B cell (primary cell): Measurements from ENCODE around the gene BRIP1. TPM values are rescaled to one million over a fixed set of nuclear protein-coding genes. Genes with fewer than 3 reads are reported as not detected.

Experiments
- ATAC-seq: fragments of 200-7000 bp; cut with Tn5 transposase; one replicate; pipeline ENCODE4 v1.10.0; 2021; ENCODE audit warnings: low read depth, mild to moderate bottlenecking, moderate number of reproducible peaks, moderate library complexity
- CTCF ChIA-PET: fragments of 350-600 bp; sonication (Branson Sonifier 250); formaldehyde crosslinking; loops from one replicate; lab custom pipeline; 2021; ENCODE audit warnings: antibody characterized with exemption, inconsistent platforms; lab: Charles Lee
- POLR2A ChIA-PET: fragments of 350-600 bp; sonication (Branson Sonifier 250); formaldehyde crosslinking; loops from one replicate; lab custom pipeline; 2021; ENCODE audit warnings: antibody characterized with exemption; lab: Charles Lee
- DNase-seq: peaks from one replicate; pipeline ENCODE4 v3.0.0; 2013
- H2AFZ ChIP-seq: 2 replicates; pipeline ENCODE4 v1.6.1; 2012; ENCODE audit warnings: mild to moderate bottlenecking, low read depth, low read length; ENCODE audit not compliant: insufficient read depth, poor library complexity, severe bottlenecking
- H3K27ac ChIP-seq, 2 donors: 1 replicate in 1 of 2; 2 replicates in 1 of 2; pipeline ENCODE4 v1.5.1; 2012 to 2013; ENCODE audit warnings: low read length in 2 of 2, mild to moderate bottlenecking in 2 of 2, moderate library complexity in 1 of 2
- H3K27me3 ChIP-seq, 4 experiments: fragments of 200-600 bp in 1 of 4; sonication (generic) in 1 of 4; replicated peaks in 1 of 4; 1 replicate in 2 of 4; 2 replicates in 2 of 4; pipeline versions ENCODE4 v1.6.1 to v1.7.0; 2013 to 2016; ENCODE audit warnings: low read length in 3 of 4, mild to moderate bottlenecking in 2 of 4, mixed read lengths in 1 of 4, moderate library complexity in 1 of 4; ENCODE audit not compliant: insufficient read depth in 4 of 4, control insufficient read depth in 3 of 4; ENCODE audit errors: control extremely low read depth in 1 of 4
- H3K36me3 ChIP-seq, 2 experiments: replicated peaks in 1 of 2; 1 replicate in 1 of 2; 2 replicates in 1 of 2; pipeline versions ENCODE4 v1.6.1 to v1.7.1; 2013; ENCODE audit warnings: low read length in 1 of 2; ENCODE audit not compliant: insufficient read depth in 2 of 2, control insufficient read depth in 1 of 2; ENCODE audit errors: control extremely low read depth in 1 of 2, extremely low read depth in 1 of 2
- H3K4me1 ChIP-seq, 2 donors: fragments of 200-600 bp in 1 of 2; sonication (generic) in 1 of 2; 1 replicate in 1 of 2; 2 replicates in 1 of 2; pipeline versions ENCODE4 v1.5.1 to v1.6.1; 2013 to 2017; ENCODE audit warnings: low read length in 2 of 2; ENCODE audit not compliant: control insufficient read depth in 2 of 2, insufficient read depth in 2 of 2
- H3K4me2 ChIP-seq: replicated peaks from 2 replicates; pipeline ENCODE3; 2012; ENCODE audit warnings: mild to moderate bottlenecking, low read depth, low read length; ENCODE audit not compliant: poor library complexity, severe bottlenecking
- H3K4me3 ChIP-seq, 5 experiments: fragments of 200-600 bp in 1 of 5; sonication (generic) in 1 of 5; 1 replicate in 3 of 5; 2 replicates in 2 of 5; pipeline versions ENCODE4 v1.5.1 to v1.7.0; 2011 to 2016; ENCODE audit warnings: low read length in 4 of 5, mild to moderate bottlenecking in 4 of 5, low read depth in 2 of 5, control low read depth in 1 of 5, moderate library complexity in 1 of 5; ENCODE audit not compliant: insufficient read depth in 1 of 5; ENCODE audit errors: control extremely low read depth in 1 of 5, extremely low read depth in 1 of 5
- H3K79me2 ChIP-seq: fragments of 200-600 bp; sonication (generic); one replicate; pipeline ENCODE4 v1.6.0; 2016; ENCODE audit warnings: low read length; ENCODE audit not compliant: control insufficient read depth, insufficient read depth
- H3K9ac ChIP-seq: fragments of 200-600 bp; sonication (generic); 2 replicates; pipeline ENCODE4 v1.6.1; 2017; ENCODE audit warnings: mild to moderate bottlenecking, low read length, moderate library complexity
- H3K9me3 ChIP-seq, 3 donors: one replicate each; pipeline versions ENCODE4 v1.6.1 to v1.7.1; 2013; ENCODE audit warnings: low read length in 2 of 3; ENCODE audit not compliant: control insufficient read depth in 2 of 3, insufficient read depth in 1 of 3; ENCODE audit errors: control extremely low read depth in 1 of 3
- H4K20me1 ChIP-seq: 2 replicates; pipeline ENCODE4 v1.6.0; 2012; ENCODE audit warnings: mild to moderate bottlenecking, low read length; ENCODE audit not compliant: insufficient read depth, control insufficient read depth, poor library complexity, severe bottlenecking
- H3K27ac Mint-ChIP-seq: one replicate; pipeline ENCODE4 v1.8.0; 2021; ENCODE audit warnings: mixed read lengths
- H3K27me3 Mint-ChIP-seq: one replicate; pipeline ENCODE4 v1.8.0; 2021; ENCODE audit warnings: mixed read lengths
- H3K4me1 Mint-ChIP-seq: one replicate; pipeline ENCODE4 v1.8.0; 2021; ENCODE audit warnings: mixed read lengths
- H3K4me3 Mint-ChIP-seq: one replicate; pipeline ENCODE4 v1.8.0; 2021; ENCODE audit warnings: mixed read lengths
- H3K9me3 Mint-ChIP-seq: one replicate; pipeline ENCODE4 v1.8.0; 2022; ENCODE audit warnings: mixed read lengths; ENCODE audit not compliant: insufficient read depth
- EZH2 ChIP-seq: IDR thresholded peaks from 2 replicates; pipeline ENCODE4 v1.6.1; 2012; ENCODE audit warnings: borderline replicate concordance, low read depth, mild to moderate bottlenecking, moderate library complexity, low read length; ENCODE audit not compliant: insufficient read depth, poor library complexity, severe bottlenecking
- WGBS: methylation state at CpG from one replicate; pipeline ENCODE4 v1.1.5; 2013; ENCODE audit warnings: missing lambda C conversion rate; ENCODE audit not compliant: insufficient coverage; 5-methylcytosine and 5-hydroxymethylcytosine counted together
- intact Hi-C: fragments of 100-400 bp; cut with micrococcal nuclease; formaldehyde crosslinking; loops from one replicate; pipeline ENCODE4 v1.10.0; 2022
- polyA plus RNA-seq: library from polyadenylated mRNA; depleted of rRNA; stranded (reverse); fragments of >200 nt; gene quantifications from 2 replicates; pipeline ENCODE4 v1.2.3, GENCODE V29; 2012
- total RNA-seq, 2 donors: library from RNA; stranded (reverse); fragments of 120-200 nt in 1 of 2; gene quantifications; 1 replicate in 1 of 2; 2 replicates in 1 of 2; pipeline versions ENCODE4 v1.2.3 to v1.2.4, GENCODE V29; 2013 to 2022
- TF ChIP-seq, protein P1 (sequence below): fragments of 200-600 bp; IDR thresholded peaks from one replicate; pipeline ENCODE4 v1.8.0; 2022; ENCODE audit warnings: antibody characterized with exemption, mild to moderate bottlenecking

BRIP1 gene
- total and polyA plus RNA-seq, 2 donors (not counting 1 experiment from before 2014, with no cell fraction given): 0.89 to 2.4 TPM

DNA sequence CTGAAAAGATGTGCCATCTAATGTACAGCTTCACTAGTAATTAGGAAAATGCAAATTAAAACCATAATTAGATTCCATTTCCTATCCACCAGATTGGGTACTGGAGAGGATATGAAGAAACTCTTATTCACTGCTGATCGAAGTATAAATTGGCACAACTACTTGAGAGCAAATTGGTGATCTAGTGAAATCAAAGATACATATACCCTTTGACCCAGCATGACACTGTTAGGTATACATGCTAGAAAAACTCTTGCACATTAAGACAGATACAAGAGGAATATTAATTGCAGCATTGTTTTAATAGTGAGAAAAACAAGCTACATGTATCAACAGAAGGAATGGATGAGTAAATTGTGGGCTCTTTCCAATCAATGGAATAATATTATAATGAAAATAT lies 48.8 kb downstream of the BRIP1 start:
- Mint-ChIP-seq H3K4me3 (peak overlapping the region; percentile 4), H3K9me3 (no peaks in the 10 kb centered on the region), H3K27ac (peak overlapping the region; percentile 21), H3K4me1 (peaks cover 54% of the 10 kb centered on the region), H3K27me3 (no peaks in the 10 kb centered on the region)
- H3K4me2 ChIP-seq: peak overlapping the region; percentile 73
- CTCF ChIA-PET: interaction anchor here (2.1 kb wide), 1 partner anchor 22 kb away, joined by 6 read pairs; no protein-coding TSS in a partner anchor
- no peaks in the 10 kb centered on the region for H3K36me3 ChIP-seq
- no CpG with 5 or more reads among the region's 1 CpG for WGBS
- no peaks in the 10 kb centered on the region for H3K79me2 ChIP-seq
- intact Hi-C loops: no loop called here
- POLR2A ChIA-PET: no interaction called here
- no peak overlapping the region for H3K9ac ChIP-seq
- no peak overlapping the region for H3K27ac ChIP-seq
- H3K9me3 ChIP-seq: no peaks in the 10 kb centered on the region
- peak overlapping the region; percentile 30 for H2AFZ ChIP-seq
- H4K20me1 ChIP-seq: no peaks in the 10 kb centered on the region
- no peak overlapping the region for H3K4me3 ChIP-seq
- no peaks in the 10 kb centered on the region for H3K27me3 ChIP-seq
- TF ChIP-seq EZH2: no peak
- TF ChIP-seq, protein P1, sequence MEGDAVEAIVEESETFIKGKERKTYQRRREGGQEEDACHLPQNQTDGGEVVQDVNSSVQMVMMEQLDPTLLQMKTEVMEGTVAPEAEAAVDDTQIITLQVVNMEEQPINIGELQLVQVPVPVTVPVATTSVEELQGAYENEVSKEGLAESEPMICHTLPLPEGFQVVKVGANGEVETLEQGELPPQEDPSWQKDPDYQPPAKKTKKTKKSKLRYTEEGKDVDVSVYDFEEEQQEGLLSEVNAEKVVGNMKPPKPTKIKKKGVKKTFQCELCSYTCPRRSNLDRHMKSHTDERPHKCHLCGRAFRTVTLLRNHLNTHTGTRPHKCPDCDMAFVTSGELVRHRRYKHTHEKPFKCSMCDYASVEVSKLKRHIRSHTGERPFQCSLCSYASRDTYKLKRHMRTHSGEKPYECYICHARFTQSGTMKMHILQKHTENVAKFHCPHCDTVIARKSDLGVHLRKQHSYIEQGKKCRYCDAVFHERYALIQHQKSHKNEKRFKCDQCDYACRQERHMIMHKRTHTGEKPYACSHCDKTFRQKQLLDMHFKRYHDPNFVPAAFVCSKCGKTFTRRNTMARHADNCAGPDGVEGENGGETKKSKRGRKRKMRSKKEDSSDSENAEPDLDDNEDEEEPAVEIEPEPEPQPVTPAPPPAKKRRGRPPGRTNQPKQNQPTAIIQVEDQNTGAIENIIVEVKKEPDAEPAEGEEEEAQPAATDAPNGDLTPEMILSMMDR: no peak
- ATAC-seq (no peak), DNase-seq (no peak)
- peaks cover 9 to 35% of the 10 kb centered on the region in 2 donors for H3K4me1 ChIP-seq

DNA sequence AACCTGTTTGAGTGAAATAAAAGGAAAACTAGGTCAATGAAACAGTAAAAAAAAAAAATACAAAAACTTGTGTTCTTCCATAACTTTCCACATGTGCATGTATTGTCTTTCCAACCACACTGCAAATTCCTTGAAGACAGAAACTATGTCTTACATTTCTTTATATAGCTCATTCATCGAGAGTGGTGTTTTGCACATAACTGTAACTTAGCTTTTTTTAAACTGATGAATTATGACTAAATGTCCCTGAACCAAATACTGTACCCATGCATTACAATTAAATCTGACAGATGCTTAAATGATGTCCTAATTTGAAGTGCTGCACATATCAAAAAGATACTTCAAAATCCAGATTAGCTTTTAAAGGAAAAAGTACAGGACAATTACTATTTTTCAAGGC lies 50.1 kb downstream of the BRIP1 start:
- no peaks in the 10 kb centered on the region for H3K36me3 ChIP-seq
- intact Hi-C loops: no loop called here
- H3K27ac ChIP-seq: no peak overlapping the region
- peak overlapping the region; percentile 18 for H2AFZ ChIP-seq
- H3K9me3 Mint-ChIP-seq: no peaks in the 10 kb centered on the region
- ChIA-PET POLR2A (no interaction called here), CTCF (interaction anchor here (1.1 to 2.1 kb wide), 2 partner anchors 20 to 23 kb away, joined by 3 to 6 read pairs; no protein-coding TSS in a partner anchor)
- no peak overlapping the region for H3K9ac ChIP-seq
- no peaks in the 10 kb centered on the region for H3K27me3 ChIP-seq
- H3K4me3 Mint-ChIP-seq: no peak overlapping the region
- no peak overlapping the region for H3K27ac Mint-ChIP-seq
- H3K9me3 ChIP-seq: no peaks in the 10 kb centered on the region
- no peaks in the 10 kb centered on the region for H3K27me3 Mint-ChIP-seq
- no peak overlapping the region for H3K4me3 ChIP-seq
- no peaks in the 10 kb centered on the region for H4K20me1 ChIP-seq
- H3K4me1 ChIP-seq: peaks cover 9 to 35% of the 10 kb centered on the region in 2 donors
- DNase-seq (no peak), ATAC-seq (no peak)
- H3K4me2 ChIP-seq: no peak overlapping the region
- WGBS: no CpG with 5 or more reads among the region's 1 CpG
- no peaks in the 10 kb centered on the region for H3K79me2 ChIP-seq
- peaks cover 50% of the 10 kb centered on the region for H3K4me1 Mint-ChIP-seq
- no peak for TF ChIP-seq EZH2
- TF ChIP-seq, protein P1: no peak
